HL-60 (cell line): ENCODE data around the gene CCDC39.

Experiments
- CTCF ChIP-seq: IDR thresholded peaks from one replicate; pipeline ENCODE4 v1.5.1; 2011; ENCODE audit warnings: low read length, control low read depth, inconsistent platforms; ENCODE audit not compliant: insufficient read depth
- POLR2AphosphoS5 ChIP-seq: IDR thresholded peaks from 2 replicates; pipeline ENCODE4 v1.6.1; 2012; ENCODE audit warnings: low read depth
- SPI1 ChIP-seq: IDR thresholded peaks from 2 replicates; pipeline ENCODE4 v1.6.1; 2012; ENCODE audit warnings: low read depth, mild to moderate bottlenecking, borderline replicate concordance

GRCh38 chr3:180678231-180678630 is 1.1 kb downstream of the CCDC39 start:
- TF ChIP-seq CTCF: no peak
- no peak for TF ChIP-seq POLR2AphosphoS5
- no peak for TF ChIP-seq SPI1
